HCT116 (cell line): Measurements from ENCODE around the gene SLC6A17.

Experiments
- ATF3 ChIP-seq: IDR thresholded peaks from 2 replicates; pipeline ENCODE4 v1.6.1; 2012
- CEBPB ChIP-seq: IDR thresholded peaks from 2 replicates; pipeline ENCODE4 v1.6.1; 2012; ENCODE audit warnings: low read depth
- CTCF ChIP-seq, 3 experiments: fragments of 200-600 bp in 1 of 3; sonication (generic) in 1 of 3; IDR thresholded peaks in 2 of 3; conservative IDR thresholded peaks in 1 of 3; 2 replicates each; pipeline ENCODE4 v1.5.1; 2012 to 2017; ENCODE audit warnings: low read depth in 2 of 3, low read length in 2 of 3, antibody characterized with exemption in 1 of 3, borderline replicate concordance in 1 of 3, control low read depth in 1 of 3, mild to moderate bottlenecking in 1 of 3, mixed read lengths in 1 of 3, mixed run types in 1 of 3, moderate library complexity in 1 of 3; ENCODE audit not compliant: insufficient read depth in 1 of 3
- EZH2 ChIP-seq: fragments of 200-600 bp; sonication (generic); IDR thresholded peaks from 2 replicates; pipeline ENCODE4 v1.6.1; 2017; ENCODE audit warnings: antibody characterized with exemption, mixed run types
- EZH2phosphoT487 ChIP-seq: fragments of 200-600 bp; IDR thresholded peaks from 2 replicates; pipeline ENCODE4 v1.6.1; 2018; ENCODE audit warnings: antibody characterized with exemption, borderline replicate concordance
- JUND ChIP-seq: IDR thresholded peaks from 2 replicates; pipeline ENCODE4 v1.6.1; 2012
- MAX ChIP-seq: IDR thresholded peaks from 2 replicates; pipeline ENCODE4 v1.6.1; 2012
- POLR2A ChIP-seq: IDR thresholded peaks from 2 replicates; pipeline ENCODE4 v1.7.0; 2011; ENCODE audit warnings: borderline replicate concordance; ENCODE audit not compliant: insufficient read depth, insufficient read length; ENCODE audit errors: extremely low read depth
- POLR2AphosphoS5 ChIP-seq: IDR thresholded peaks from 2 replicates; pipeline ENCODE4 v1.6.1; 2011; ENCODE audit warnings: mild to moderate bottlenecking, low read depth, low read length, moderate library complexity
- RAD21 ChIP-seq: IDR thresholded peaks from 2 replicates; pipeline ENCODE4 v1.6.1; 2012; ENCODE audit warnings: low read depth, mild to moderate bottlenecking
- SIN3A ChIP-seq: IDR thresholded peaks from 2 replicates; pipeline ENCODE4 v1.6.1; 2012; ENCODE audit warnings: low read depth
- TCF7L2 ChIP-seq: IDR thresholded peaks from 2 replicates; pipeline ENCODE4 v1.7.0; 2011; ENCODE audit warnings: borderline replicate concordance, inconsistent platforms; ENCODE audit not compliant: insufficient read depth, insufficient read length; ENCODE audit errors: extremely low read depth
- YY1 ChIP-seq: IDR thresholded peaks from 2 replicates; pipeline ENCODE4 v1.6.1; 2011; ENCODE audit warnings: low read length, low read depth, moderate library complexity, mild to moderate bottlenecking; ENCODE audit not compliant: insufficient replicate concordance; ENCODE audit errors: extremely low read depth
- ZBTB33 ChIP-seq: IDR thresholded peaks from 2 replicates; pipeline ENCODE4 v1.6.1; 2011; ENCODE audit warnings: mild to moderate bottlenecking, low read length, moderate library complexity; ENCODE audit not compliant: insufficient replicate concordance; ENCODE audit errors: extremely low read depth

GRCh38 chr1:110233861-110234260 is 83.6 kb downstream of the SLC6A17 start:
- TF ChIP-seq RAD21 (no peak), TCF7L2 (no peak), POLR2A (no peak), EZH2phosphoT487 (no peak), CTCF (IDR thresholded peaks at IDR 0.05 in 2 of 3, conservative IDR thresholded peaks at IDR 0.05 in 1 of 3; ENCODE audit: borderline replicate concordance in 1 of 3, insufficient read depth in 1 of 3, low read depth in 2 of 3, low read length in 2 of 3) (no peak), ATF3 (no peak), POLR2AphosphoS5 (no peak), SIN3A (no peak), YY1 (no peak), EZH2 (no peak), ZBTB33 (no peak), CEBPB (no peak), MAX (no peak), JUND (no peak)
